Loucy (cell line): ENCODE results near the gene OGG1.

ENCODE experiments used
- H2AFZ ChIP-seq: fragments of 200-600 bp; sonication (generic); 2 replicates; pipeline ENCODE4 v1.6.0; 2016; ENCODE audit warnings: antibody characterized with exemption, mild to moderate bottlenecking, low read length, moderate library complexity
- H3F3A ChIP-seq: fragments of 200-600 bp; 2 replicates; pipeline ENCODE4 v1.6.0; 2016; ENCODE audit warnings: antibody characterized with exemption, low read depth, mild to moderate bottlenecking
- H3K27me3 ChIP-seq: fragments of 200-600 bp; sonication (generic); 2 replicates; pipeline ENCODE4 v1.6.1; 2014; ENCODE audit warnings: low read length, mild to moderate bottlenecking; ENCODE audit not compliant: insufficient read depth, poor library complexity, severe bottlenecking
- H3K36me3 ChIP-seq: fragments of 200-600 bp; sonication (generic); 2 replicates; pipeline ENCODE4 v1.6.1; 2016; ENCODE audit warnings: low read length; ENCODE audit not compliant: insufficient read depth
- H3K4me1 ChIP-seq: fragments of 200-600 bp; sonication (generic); 2 replicates; pipeline ENCODE4 v1.5.1; 2014; ENCODE audit warnings: low read length, mild to moderate bottlenecking; ENCODE audit not compliant: insufficient read depth, poor library complexity, severe bottlenecking
- H3K4me2 ChIP-seq: fragments of 200-600 bp; sonication (generic); 2 replicates; pipeline ENCODE4 v1.6.0; 2014; ENCODE audit warnings: antibody characterized with exemption, low read length, low read depth, mild to moderate bottlenecking; ENCODE audit not compliant: poor library complexity, severe bottlenecking
- H3K4me3 ChIP-seq: fragments of 200-600 bp; sonication (generic); 2 replicates; pipeline ENCODE4 v1.5.1; 2014; ENCODE audit warnings: low read length, mild to moderate bottlenecking, mixed read lengths; ENCODE audit not compliant: poor library complexity, severe bottlenecking
- H3K79me2 ChIP-seq: fragments of 200-600 bp; sonication (generic); 2 replicates; pipeline ENCODE4 v1.6.1; 2014; ENCODE audit warnings: low read length; ENCODE audit not compliant: insufficient read depth
- H3K9ac ChIP-seq: fragments of 200-600 bp; sonication (generic); 2 replicates; pipeline ENCODE4 v1.6.0; 2014; ENCODE audit warnings: mild to moderate bottlenecking, low read depth, low read length, moderate library complexity; ENCODE audit not compliant: poor library complexity, severe bottlenecking
- H3K9me2 ChIP-seq: fragments of 200-600 bp; sonication (generic); replicated peaks from 2 replicates; pipeline ENCODE4 v1.6.1; 2016; ENCODE audit warnings: low read depth, low read length, mixed read lengths
- H3K9me3 ChIP-seq: fragments of 200-600 bp; sonication (generic); 2 replicates; pipeline ENCODE4 v1.6.1; 2014; ENCODE audit warnings: mild to moderate bottlenecking, antibody characterized with exemption, low read length, low read depth; ENCODE audit not compliant: insufficient read depth
- H4K20me1 ChIP-seq: fragments of 200-600 bp; sonication (generic); 2 replicates; pipeline ENCODE4 v1.6.0; 2014; ENCODE audit warnings: antibody characterized with exemption, low read length, mild to moderate bottlenecking; ENCODE audit not compliant: insufficient read depth, poor library complexity, severe bottlenecking
- EZH2phosphoT487 ChIP-seq: fragments of 200-600 bp; IDR thresholded peaks from 2 replicates; pipeline ENCODE4 v1.6.1; 2018; ENCODE audit warnings: antibody characterized with exemption, mild to moderate bottlenecking, moderate library complexity, borderline replicate concordance
- TF ChIP-seq, protein P1 (sequence below): fragments of 200-600 bp; sonication (generic); conservative IDR thresholded peaks from 2 replicates; pipeline ENCODE4 v1.5.1; 2014; ENCODE audit warnings: mild to moderate bottlenecking, antibody characterized with exemption, low read length

The OGG1 gene

DNA sequence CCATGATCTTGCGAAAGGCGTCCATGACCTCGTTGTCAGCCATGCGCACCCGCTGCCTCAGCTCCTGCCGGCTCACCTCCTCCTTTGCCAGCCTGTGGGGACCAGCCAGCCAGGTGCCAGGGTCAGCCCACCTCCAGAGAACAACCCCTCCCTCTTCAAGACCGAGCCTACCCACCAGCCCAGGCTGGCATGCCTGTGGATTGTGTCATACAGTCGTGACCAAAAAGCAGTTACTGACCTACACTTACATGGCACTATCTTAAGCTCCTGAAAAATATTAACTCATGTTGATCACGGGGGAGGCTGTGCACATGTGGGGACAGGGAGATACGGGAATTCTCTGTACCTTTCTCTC, 30.7 kb downstream of the OGG1 start:
- Histone ChIP-seq H3K9me3 (no peaks in the 10 kb centered on the region), H3K4me3 (peak overlapping the region; percentile 61), H3K9ac (peak overlapping the region; percentile 75)

DNA sequence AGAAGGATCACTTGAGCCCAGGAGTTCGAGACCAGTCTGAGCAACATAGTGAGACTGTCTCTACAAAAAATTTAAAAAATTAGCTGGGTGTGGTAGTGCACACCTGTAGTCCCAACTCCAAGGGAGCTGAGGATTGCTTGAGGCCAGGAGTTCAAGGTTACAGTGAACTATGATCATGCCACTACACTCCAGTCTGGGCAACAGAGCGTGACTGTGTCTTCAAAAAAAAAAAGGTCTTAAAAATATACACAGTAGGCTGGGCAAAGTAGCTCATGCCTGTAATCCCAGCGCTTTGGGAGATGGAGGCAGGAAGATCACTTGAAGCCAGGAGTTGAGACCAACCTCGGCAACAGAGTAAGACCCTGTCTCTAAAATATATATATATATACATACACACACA, 31.2 kb downstream of the OGG1 start:
- H3K9ac ChIP-seq, result peak overlapping the region; percentile 75
- peaks cover 4% of the 10 kb centered on the region; the same call in 1 of the 2 replicates for H3K79me2 ChIP-seq
- H3K4me1 ChIP-seq, result peaks cover 60% of the 10 kb centered on the region
- H3K9me2 ChIP-seq, result no peaks in the 10 kb centered on the region
- TF ChIP-seq EZH2phosphoT487, result no peak
- TF ChIP-seq, protein P1, sequence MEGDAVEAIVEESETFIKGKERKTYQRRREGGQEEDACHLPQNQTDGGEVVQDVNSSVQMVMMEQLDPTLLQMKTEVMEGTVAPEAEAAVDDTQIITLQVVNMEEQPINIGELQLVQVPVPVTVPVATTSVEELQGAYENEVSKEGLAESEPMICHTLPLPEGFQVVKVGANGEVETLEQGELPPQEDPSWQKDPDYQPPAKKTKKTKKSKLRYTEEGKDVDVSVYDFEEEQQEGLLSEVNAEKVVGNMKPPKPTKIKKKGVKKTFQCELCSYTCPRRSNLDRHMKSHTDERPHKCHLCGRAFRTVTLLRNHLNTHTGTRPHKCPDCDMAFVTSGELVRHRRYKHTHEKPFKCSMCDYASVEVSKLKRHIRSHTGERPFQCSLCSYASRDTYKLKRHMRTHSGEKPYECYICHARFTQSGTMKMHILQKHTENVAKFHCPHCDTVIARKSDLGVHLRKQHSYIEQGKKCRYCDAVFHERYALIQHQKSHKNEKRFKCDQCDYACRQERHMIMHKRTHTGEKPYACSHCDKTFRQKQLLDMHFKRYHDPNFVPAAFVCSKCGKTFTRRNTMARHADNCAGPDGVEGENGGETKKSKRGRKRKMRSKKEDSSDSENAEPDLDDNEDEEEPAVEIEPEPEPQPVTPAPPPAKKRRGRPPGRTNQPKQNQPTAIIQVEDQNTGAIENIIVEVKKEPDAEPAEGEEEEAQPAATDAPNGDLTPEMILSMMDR, result no peak
- no peaks in the 10 kb centered on the region for H4K20me1 ChIP-seq
- H3K4me2 ChIP-seq, result peak overlapping the region; percentile 92
- no peak overlapping the region for H2AFZ ChIP-seq
- peak overlapping the region; percentile 61 for H3K4me3 ChIP-seq
- H3K36me3 ChIP-seq, result peaks cover 3% of the 10 kb centered on the region; the same call in 1 of the 2 replicates
- peaks cover 13% of the 10 kb centered on the region for H3F3A ChIP-seq
- no peaks in the 10 kb centered on the region for H3K27me3 ChIP-seq
- no peaks in the 10 kb centered on the region for H3K9me3 ChIP-seq

More for the DNA sequence above, 30.7 kb downstream of the OGG1 start:
- Histone ChIP-seq H3K27me3 (no peaks in the 10 kb centered on the region), H3K4me1 (peaks cover 60% of the 10 kb centered on the region), H3K4me2 (peak overlapping the region; percentile 92), H3K79me2 (peaks cover 4% of the 10 kb centered on the region; the same call in 1 of the 2 replicates), H3F3A (peaks cover 13% of the 10 kb centered on the region), H4K20me1 (no peaks in the 10 kb centered on the region), H3K36me3 (peaks cover 3% of the 10 kb centered on the region; the same call in 1 of the 2 replicates), H2AFZ (no peak overlapping the region), H3K9me2 (no peaks in the 10 kb centered on the region)
- TF ChIP-seq EZH2phosphoT487, result no peak
- TF ChIP-seq, protein P1, result no peak

GRCh38 chr3:9781551-9781950, 31.8 kb downstream of the OGG1 start:
- Histone ChIP-seq H3K36me3 (peaks cover 3% of the 10 kb centered on the region; the same call in 1 of the 2 replicates), H3K9me3 (no peaks in the 10 kb centered on the region), H3K9ac (peak overlapping the region; percentile 75), H4K20me1 (no peaks in the 10 kb centered on the region), H3K4me2 (peak overlapping the region; percentile 92), H2AFZ (no peak overlapping the region), H3K9me2 (no peaks in the 10 kb centered on the region), H3K27me3 (no peaks in the 10 kb centered on the region), H3K4me3 (peak overlapping the region; percentile 61), H3K79me2 (peaks cover 4% of the 10 kb centered on the region; the same call in 1 of the 2 replicates), H3K4me1 (peaks cover 65% of the 10 kb centered on the region), H3F3A (peaks cover 13% of the 10 kb centered on the region)
- TF ChIP-seq, protein P1, result no peak
- no peak for TF ChIP-seq EZH2phosphoT487
